ENCODE measurements around the gene MUC21.

- TF ChIP-seq POLR2AphosphoS5 (IDR thresholded peaks at IDR 0.05; ENCODE audit: low read depth, low read length) (no peak), CTCF (IDR thresholded peaks at IDR 0.05) (no peak)
Observed at GRCh38 chr6:31011153-31011552, 27.6 kb downstream of the MUC21 start.

Measured in Panc1 (cell line).